Measurements from ENCODE around the gene XRCC3. TPM values are rescaled to one million over a fixed set of nuclear protein-coding genes. Genes with fewer than 3 reads are reported as not detected.

The XRCC3 gene
- total RNA-seq, 1 donor from 2014 or later: 10.2 TPM

GRCh38 chr14:103698380-103699260, 16.6 kb downstream of the XRCC3 start:
- TF ChIP-seq CTCF (IDR thresholded peaks at IDR 0.05; ENCODE audit: unreplicated experiment): no peak
- peaks cover 26% of the 10 kb centered on the region for H3K36me3 Mint-ChIP-seq (ENCODE audit: low read depth, unreplicated experiment)
- no peak overlapping the region for H3K4me3 Mint-ChIP-seq (ENCODE audit: unreplicated experiment)
- DNase-seq (ENCODE audit: low spot score): no peak
- no peak overlapping the region for H3K27ac Mint-ChIP-seq (ENCODE audit: unreplicated experiment)
- no peaks in the 10 kb centered on the region for H3K9me3 Mint-ChIP-seq (ENCODE audit: unreplicated experiment)
- H3K27me3 Mint-ChIP-seq (ENCODE audit: unreplicated experiment): peaks cover 21% of the 10 kb centered on the region
- H3K4me1 Mint-ChIP-seq (ENCODE audit: unreplicated experiment): peaks cover 30% of the 10 kb centered on the region

- no peak overlapping the region for H3K27ac Mint-ChIP-seq (ENCODE audit: unreplicated experiment)
These were observed 17.5 kb downstream of the XRCC3 start for GRCh38 chr14:103697603-103698379.

GRCh38 chr14:103697206-103697602, 18.0 kb downstream of the XRCC3 start:
- peaks cover 15% of the 10 kb centered on the region for H3K27me3 Mint-ChIP-seq (ENCODE audit: unreplicated experiment)
- H3K9me3 Mint-ChIP-seq (ENCODE audit: unreplicated experiment): no peaks in the 10 kb centered on the region
- DNase-seq (ENCODE audit: low spot score): no peak
- TF ChIP-seq CTCF (IDR thresholded peaks at IDR 0.05; ENCODE audit: unreplicated experiment): no peak
- peak overlapping the region; percentile 75 for H3K27ac Mint-ChIP-seq (ENCODE audit: unreplicated experiment)
- peaks cover 17% of the 10 kb centered on the region for H3K36me3 Mint-ChIP-seq (ENCODE audit: low read depth, unreplicated experiment)
- peaks cover 21% of the 10 kb centered on the region for H3K4me1 Mint-ChIP-seq (ENCODE audit: unreplicated experiment)
- no peak overlapping the region for H3K4me3 Mint-ChIP-seq (ENCODE audit: unreplicated experiment)

More at GRCh38 chr14:103697603-103698379, 17.5 kb downstream of the XRCC3 start:
- DNase-seq (ENCODE audit: low spot score): no peak
- peaks cover 16% of the 10 kb centered on the region for H3K27me3 Mint-ChIP-seq (ENCODE audit: unreplicated experiment)
- no peaks in the 10 kb centered on the region for H3K9me3 Mint-ChIP-seq (ENCODE audit: unreplicated experiment)
- peaks cover 24% of the 10 kb centered on the region for H3K4me1 Mint-ChIP-seq (ENCODE audit: unreplicated experiment)
- peaks cover 20% of the 10 kb centered on the region for H3K36me3 Mint-ChIP-seq (ENCODE audit: low read depth, unreplicated experiment)
- H3K4me3 Mint-ChIP-seq (ENCODE audit: unreplicated experiment): no peak overlapping the region
- TF ChIP-seq CTCF (IDR thresholded peaks at IDR 0.05; ENCODE audit: unreplicated experiment): no peak

GRCh38 chr14:103696466-103697071, 18.7 kb downstream of the XRCC3 start:
- Mint-ChIP-seq H3K27me3 (ENCODE audit: unreplicated experiment) (peaks cover 13% of the 10 kb centered on the region), H3K4me1 (ENCODE audit: unreplicated experiment) (peaks cover 21% of the 10 kb centered on the region), H3K9me3 (ENCODE audit: unreplicated experiment) (no peaks in the 10 kb centered on the region), H3K27ac (ENCODE audit: unreplicated experiment) (peak overlapping the region; percentile 75), H3K4me3 (ENCODE audit: unreplicated experiment) (no peak overlapping the region), H3K36me3 (ENCODE audit: low read depth, unreplicated experiment) (peaks cover 17% of the 10 kb centered on the region)
- TF ChIP-seq CTCF (IDR thresholded peaks at IDR 0.05; ENCODE audit: unreplicated experiment): no peak
- no peak for DNase-seq (ENCODE audit: low spot score)

Data from endothelial cell (in vitro differentiated cells).